COR-L47 (cell line): Measurements from ENCODE around the gene FEZF1.
"Not testable (repeated sequence)": the region's sequence is repeated elsewhere in the genome, so short reads cannot be mapped to it uniquely, and the experiment has no call there.

Source experiments
- DNase-seq: peaks from one replicate; lab custom pipeline; 2025; lab: John Stamatoyannopoulos, UW

FEZF1 gene

DNA sequence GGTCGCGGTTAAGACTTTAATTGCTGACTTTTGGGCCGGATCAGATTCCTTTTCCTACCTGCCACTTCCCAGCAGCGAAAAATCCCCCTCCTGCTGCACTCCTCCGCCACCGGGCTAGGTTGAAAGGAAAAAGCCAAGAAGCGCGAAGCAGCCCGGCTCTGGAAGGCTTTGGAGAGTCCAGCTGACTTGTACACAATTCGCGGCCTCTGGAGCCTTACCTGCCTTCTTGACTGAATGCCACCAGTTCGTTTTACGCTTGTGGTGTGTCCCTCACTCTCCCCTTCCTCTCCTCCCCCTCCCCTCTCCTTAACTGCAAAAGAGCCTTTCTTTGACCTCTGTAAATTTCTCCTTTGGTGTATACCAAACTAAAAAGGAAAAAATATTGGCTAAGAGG lies 2.7 kb upstream of the FEZF1 start:
- DNase-seq = no peak

DNA sequence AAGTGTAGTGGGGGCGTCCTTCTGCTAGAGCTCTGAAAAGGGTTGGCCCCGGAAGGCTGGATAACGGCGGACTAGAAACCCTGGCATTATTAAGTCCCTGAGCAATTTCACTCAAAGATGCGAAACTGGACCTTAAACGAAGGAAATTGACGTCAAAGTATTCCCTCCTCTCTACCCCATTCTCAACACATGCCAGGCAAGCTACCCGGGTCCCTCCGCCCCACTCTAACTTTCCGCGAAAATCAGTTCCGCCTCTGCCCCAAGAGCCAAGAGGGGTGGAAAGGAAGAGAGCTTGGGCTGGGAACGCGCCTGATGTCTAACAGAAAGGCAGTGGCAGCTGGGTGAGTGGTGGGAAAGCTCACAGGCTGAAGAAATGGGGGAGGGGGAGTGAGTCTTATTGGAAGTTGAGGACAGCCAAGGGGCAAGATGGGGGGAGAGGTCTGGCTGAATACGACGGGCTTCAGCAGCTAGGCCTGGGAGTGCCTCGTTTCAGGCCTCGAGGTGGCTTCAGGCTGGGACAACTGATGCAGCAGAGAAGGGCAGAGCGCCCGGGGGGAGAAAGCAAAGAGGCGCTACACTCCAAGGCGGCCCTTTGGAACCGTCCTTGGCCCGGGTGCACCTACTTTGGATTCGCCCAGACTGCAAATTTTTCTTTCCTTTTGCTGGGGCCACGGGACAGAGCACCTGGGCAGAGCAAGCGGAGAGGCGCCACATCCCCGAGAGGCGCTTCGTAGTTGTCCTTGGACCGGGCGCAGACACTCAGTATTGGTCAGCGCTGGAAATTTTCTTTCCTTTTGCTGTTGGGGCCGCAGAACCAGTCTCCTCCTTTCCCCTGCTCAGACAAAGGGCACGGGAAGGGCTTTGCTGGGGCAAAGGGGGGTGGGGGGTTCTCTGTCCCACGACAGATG lies 2.0 kb upstream of the FEZF1 start:
- DNase-seq = no peak

DNA sequence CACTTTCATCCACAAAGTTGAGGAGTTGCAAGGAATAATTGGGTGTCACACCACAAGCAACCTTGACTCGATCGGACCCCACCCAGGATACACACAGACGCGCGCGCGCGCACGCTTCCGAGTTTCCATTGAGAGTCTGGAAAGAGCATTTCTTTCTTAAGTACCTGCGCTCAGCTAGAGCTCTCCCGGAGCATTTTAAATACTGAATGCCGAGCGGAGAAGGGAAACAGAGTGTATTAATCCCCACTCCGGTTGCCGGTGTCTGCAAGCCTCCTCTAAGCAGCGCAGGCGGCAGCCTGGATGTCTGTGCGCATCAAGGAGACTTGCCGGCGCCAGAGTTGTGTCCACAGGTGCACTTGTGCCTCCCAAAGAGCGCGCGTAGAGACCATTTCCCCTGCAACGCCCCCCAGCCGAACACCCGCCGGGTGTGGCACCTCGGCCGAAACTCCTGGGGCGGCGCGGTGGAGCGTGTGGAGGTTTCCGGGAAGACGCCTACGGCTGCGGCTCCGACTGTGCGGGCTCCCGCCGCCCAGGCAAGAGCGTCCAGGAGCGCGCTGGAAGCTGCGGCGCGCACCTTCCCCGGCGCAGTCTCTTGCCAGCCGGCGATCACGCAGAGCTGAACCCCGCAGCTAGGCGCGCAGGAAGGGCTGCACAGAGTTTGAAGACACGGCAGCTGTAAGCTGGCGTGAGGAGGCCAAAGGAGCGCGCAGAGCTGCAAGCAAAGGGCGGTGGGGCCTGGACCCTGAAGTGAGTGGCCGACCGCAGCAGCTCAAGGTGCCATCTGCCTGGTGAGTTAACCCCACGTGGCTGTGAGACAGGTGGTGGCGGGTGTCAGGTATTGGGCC lies 1.1 kb upstream of the FEZF1 start:
- DNase-seq = peak; percentile 82

DNA sequence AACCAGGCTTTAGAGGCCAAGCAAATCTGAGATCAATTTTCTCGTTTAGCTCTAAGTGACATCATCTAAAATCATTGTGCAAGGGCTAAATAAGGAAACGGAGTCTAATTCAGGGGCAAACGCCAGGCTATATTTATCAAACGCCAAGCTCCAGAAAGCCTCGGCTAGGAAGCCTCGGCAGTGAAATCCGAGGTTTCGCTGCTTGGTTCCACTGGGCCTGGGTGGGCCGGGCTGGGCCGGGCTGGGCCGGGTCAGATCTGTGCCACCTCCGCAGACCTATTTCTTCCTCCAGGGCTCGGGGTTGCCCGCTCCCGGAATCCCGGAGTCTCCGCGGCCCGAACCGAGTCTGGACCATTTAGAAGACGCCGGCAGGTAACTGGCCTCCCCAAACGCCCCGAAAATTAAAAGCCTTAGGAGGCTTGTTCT lies 459 bp upstream of the FEZF1 start:
- DNase-seq = no peak

- no peak for DNase-seq
Observed at GRCh38 chr7:122303531-122304318, 825 bp downstream of the FEZF1 start.

DNA sequence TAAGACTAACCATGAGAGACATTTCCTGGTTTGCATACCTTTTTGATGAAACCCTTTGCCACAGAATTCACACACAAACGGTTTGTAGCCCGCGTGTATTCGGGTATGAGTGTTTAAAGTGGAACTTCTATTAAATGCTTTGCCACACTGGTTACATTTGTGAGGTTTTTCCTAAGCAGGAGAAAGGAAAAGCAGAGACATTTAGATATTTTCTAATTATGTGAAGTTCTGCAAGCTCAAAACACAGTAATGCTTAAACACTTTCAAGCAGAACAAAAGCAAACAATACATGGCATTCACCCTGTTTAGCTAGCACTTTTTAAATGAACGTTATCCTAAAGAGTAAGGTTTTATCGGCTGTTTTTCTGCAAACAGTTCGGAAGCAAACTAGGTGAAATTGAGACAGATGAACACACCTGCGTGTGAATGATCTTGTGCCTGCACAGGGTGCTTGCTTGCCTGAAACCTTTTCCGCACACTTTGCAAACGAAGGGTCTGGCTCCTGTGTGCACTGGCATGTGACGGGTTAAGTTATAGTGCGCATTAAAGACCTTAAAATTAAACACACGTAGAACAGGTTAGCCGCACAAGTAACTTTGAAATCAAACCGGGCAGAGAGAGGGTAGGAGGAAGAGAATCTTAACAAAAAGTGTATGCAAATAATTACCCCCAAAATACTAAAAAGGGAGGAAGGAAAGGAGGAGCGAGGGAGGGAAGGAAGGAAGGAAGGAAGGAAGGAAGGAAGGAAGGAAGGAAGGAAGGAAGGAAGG lies 1.6 kb downstream of the FEZF1 start:
- no peak for DNase-seq

GRCh38 chr7:122301858-122302760 lies 2.4 kb downstream of the FEZF1 start:
- DNase-seq = no peak

- no peak for DNase-seq
Observed at GRCh38 chr7:122300956-122301833, 3.4 kb downstream of the FEZF1 start.

DNA sequence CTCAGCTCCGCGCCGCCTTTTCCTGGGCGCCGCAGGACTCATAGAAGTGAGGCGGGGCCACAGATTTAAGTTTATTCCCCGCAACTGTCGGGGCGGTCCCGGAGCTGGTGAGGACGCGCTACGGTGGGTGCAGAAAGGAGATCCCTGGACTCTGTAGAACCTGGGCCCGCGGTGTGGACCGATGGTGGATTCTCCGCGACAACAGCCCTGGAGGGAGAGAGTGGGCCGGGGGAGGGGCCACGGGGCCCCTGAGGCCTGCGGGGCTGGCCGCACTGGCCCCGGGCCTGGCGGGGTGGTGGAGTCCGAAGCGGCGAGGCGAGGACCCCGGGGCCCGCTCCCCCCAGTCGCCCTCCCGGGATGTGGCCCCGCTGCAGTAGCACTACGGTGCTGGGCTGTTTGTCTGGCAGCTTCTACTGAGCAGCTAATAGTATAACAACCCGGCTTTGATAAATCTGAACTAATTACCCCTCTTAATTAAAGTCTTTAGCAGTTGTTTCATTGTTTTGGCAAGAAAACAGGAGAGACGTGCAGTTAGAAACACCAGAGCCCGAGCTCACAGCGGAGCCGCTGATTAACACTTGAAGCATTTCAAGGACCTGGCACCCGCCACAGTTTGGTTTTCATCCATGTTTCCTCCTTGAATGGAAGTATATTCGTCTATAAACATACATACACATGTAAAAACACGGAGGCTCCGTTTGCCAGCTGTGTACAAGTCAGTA lies 4.2 kb downstream of the FEZF1 start:
- DNase-seq = no peak

DNA sequence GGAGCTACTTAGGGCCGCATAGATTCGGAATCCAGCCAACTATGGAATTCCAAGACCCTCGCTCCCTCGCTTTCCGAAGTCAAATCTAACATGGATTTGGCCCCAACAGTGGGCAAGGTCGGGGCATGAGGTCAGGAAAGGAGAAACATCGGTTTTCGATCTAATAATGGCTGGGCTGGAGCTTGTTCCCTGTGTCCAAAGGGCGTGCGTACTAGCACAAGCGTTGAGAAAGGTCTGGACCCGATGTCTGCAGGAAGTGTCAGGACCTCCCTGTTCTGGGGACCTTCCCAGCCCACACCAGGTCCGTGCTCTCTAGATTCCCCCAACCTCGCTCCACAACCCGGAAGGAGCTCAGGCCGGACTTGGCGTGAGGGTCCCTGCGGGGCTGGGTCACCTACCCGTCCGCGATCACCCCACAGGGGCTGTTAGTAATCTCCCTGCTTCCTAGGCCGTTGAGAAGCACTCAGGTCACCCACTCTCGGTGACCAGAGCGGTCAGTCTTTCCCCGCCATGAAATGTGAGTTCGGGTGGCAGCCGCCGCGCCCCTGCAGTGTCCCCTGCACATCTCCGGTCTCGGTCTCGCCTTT lies 4.8 kb downstream of the FEZF1 start:
- no peak for DNase-seq

DNA sequence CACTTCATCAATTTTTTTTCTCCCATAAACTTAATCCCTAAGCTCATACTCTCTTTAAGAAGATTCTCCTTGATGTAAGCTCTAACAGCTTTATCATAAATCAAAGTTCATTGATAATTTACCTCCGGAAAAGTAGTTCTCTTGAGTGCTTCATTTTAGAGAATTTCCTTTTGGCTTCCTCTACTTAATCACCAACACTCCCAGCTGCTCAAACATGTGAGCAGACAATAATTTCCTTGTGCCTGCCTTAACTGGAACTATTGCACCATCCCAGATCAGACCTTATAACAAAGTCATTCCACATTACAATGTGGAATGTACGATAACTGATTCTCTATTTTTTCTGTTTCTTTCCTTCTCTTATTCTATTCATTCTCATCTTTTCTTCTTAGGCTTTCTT lies 5.9 kb downstream of the FEZF1 start:
- no peak for DNase-seq

DNA sequence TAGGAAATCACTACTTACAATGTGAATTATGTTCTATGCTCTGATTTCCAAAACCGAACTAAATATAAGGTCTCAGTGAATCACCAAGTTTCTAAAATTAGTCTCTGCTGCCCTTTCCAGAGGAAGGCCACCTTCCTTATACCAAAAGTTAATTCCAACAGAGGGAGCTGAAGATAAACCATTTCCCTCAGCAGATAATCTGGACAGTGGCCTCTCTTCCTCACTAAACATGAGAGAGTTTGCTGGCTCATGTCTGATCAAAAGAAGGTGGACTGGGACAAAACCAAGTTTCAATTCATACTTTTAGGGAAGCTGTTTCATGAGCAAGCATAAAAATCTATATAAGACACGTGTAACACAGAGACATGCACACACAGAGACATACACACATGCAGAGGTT lies 6.4 kb downstream of the FEZF1 start:
- no peak for DNase-seq

- no peak for DNase-seq
Observed at GRCh38 chr7:122291189-122291588, 13.4 kb downstream of the FEZF1 start.

DNA sequence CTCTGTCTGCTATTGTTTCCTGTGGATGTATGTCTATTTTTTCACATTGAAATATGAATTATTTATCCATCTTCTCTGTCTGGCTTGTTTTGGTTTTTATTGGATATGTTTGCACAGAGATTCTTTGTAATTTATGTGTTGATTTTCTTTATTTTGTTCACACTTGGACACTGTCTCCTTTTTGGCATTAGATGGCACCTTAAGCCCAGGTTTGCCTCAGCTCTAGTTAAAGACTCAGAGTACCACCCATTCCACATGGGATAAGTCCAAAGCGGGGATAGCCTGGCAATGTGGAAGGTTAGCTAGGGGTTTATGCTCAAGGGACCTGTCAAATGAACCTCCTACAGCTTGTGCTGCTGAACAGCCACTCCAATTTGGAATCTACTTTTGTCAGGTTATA lies 14.1 kb downstream of the FEZF1 start:
- no peak for DNase-seq

DNA sequence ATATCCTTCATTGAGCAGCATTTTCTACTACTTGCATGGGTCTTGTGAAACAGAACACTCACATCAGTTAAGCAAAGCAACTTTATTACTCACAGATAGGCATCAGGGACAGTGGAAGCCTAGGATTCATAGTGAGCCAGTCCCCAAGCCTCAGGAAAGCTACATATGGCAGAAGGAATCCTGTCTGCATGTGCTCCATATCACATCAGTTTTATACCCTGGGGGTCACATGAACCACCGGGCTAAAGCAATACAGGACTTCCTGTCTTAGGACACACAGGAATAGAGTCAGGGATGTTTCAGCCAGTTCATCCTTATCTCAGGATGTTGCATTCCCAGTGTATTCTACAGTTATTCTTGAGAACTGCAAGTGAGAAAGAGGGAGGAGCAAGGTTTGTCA lies 15.1 kb downstream of the FEZF1 start:
- no peak for DNase-seq

GRCh38 chr7:122284608-122285007 lies 19.9 kb downstream of the FEZF1 start:
- DNase-seq = not testable (repeated sequence)

- DNase-seq = no peak
Observed at GRCh38 chr7:122273117-122273516, 31.4 kb downstream of the FEZF1 start.

DNA sequence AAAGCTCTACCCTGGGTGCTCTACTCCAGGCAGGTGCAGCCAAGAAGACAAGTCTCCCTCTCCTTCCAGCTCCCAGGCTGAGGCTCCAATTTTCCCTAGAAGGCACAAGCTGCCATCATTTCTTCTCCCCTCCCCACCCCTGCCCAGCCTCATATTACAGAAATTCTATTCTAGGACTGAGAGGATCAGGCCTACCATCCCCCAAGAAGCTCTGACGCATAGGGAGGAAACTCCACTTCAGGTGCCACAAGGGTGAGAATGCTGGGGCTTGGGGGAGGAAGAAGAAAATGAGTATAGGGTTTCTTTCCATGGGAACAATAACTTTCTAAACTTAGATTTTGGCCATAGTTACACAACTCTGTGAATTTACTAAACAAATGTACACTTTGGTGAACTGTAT lies 35.3 kb downstream of the FEZF1 start:
- DNase-seq = no peak
